ENCODE results near the gene POU6F1.

Gene POU6F1

GRCh38 chr12:51185171-51185717 is 32.6 kb downstream of the POU6F1 start:
- in situ Hi-C loops (cut with HindIII; ENCODE audit: low sequenced_read_pairs), result no loop called here
- TF ChIP-seq, protein P1, sequence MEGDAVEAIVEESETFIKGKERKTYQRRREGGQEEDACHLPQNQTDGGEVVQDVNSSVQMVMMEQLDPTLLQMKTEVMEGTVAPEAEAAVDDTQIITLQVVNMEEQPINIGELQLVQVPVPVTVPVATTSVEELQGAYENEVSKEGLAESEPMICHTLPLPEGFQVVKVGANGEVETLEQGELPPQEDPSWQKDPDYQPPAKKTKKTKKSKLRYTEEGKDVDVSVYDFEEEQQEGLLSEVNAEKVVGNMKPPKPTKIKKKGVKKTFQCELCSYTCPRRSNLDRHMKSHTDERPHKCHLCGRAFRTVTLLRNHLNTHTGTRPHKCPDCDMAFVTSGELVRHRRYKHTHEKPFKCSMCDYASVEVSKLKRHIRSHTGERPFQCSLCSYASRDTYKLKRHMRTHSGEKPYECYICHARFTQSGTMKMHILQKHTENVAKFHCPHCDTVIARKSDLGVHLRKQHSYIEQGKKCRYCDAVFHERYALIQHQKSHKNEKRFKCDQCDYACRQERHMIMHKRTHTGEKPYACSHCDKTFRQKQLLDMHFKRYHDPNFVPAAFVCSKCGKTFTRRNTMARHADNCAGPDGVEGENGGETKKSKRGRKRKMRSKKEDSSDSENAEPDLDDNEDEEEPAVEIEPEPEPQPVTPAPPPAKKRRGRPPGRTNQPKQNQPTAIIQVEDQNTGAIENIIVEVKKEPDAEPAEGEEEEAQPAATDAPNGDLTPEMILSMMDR (IDR thresholded peaks at IDR 0.05; ENCODE audit: low read depth, low read length, missing control alignments), result no peak
- DNase-seq (ENCODE audit: low read depth), result no peak
- H3K4me3 ChIP-seq (ENCODE audit: low read depth, low read length), result no peak overlapping the region

DNA sequence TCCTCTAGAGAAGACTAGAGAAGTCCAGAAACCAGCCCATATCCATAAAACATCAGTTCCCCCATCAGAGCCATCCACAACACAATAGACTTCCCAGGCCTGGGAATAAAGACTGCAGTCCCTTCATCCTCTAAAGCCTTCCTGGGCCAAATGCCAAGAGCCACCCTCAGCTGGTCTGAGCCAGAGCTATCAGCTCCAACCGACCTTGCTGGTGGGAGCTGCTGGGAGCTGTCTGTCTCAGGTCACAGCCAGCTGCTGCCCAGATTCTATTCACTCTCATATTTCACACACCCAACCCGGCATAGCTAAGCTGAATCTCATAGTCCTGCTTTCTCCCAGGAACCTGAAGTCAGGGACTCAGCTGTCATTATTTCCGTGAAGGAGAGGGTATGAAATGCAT is 34.0 kb downstream of the POU6F1 start:
- no peak for DNase-seq (ENCODE audit: low read depth)
- H3K4me3 ChIP-seq (ENCODE audit: low read depth, low read length), result no peak overlapping the region
- TF ChIP-seq, protein P1 (IDR thresholded peaks at IDR 0.05; ENCODE audit: low read depth, low read length, missing control alignments), result no peak
- in situ Hi-C loops (cut with HindIII; ENCODE audit: low sequenced_read_pairs), result no loop called here

DNA sequence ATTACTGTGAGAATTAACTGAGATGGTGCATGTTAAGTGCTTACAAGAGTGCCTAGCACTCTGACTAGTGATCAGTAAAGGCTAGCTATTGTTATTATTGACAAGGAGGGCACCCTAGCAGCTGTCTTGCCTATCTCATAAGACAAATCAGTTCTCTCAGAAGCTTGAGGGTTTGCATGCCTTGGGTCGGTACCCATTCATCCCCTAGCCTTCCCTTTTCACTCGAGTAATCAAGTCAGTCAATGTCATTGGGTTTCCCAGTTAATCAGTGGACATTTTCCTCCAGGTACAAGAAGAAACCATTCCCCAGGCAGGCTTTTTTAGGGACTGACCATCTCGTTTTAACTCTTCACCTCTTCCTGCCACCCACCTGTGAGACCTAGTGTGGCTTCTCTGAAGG is 34.5 kb downstream of the POU6F1 start:
- no peak for DNase-seq (ENCODE audit: low read depth)
- in situ Hi-C loops (cut with HindIII; ENCODE audit: low sequenced_read_pairs), result no loop called here

GRCh38 chr12:51181558-51181957 is 36.3 kb downstream of the POU6F1 start:
- TF ChIP-seq, protein P1 (IDR thresholded peaks at IDR 0.05; ENCODE audit: low read depth, low read length, missing control alignments), result no peak
- in situ Hi-C loops (cut with HindIII; ENCODE audit: low sequenced_read_pairs), result no loop called here
- DNase-seq (ENCODE audit: low read depth), result no peak
- H3K4me3 ChIP-seq (ENCODE audit: low read depth, low read length), result no peak overlapping the region

More for the DNA sequence above, 34.5 kb downstream of the POU6F1 start:
- TF ChIP-seq, protein P1 (IDR thresholded peaks at IDR 0.05; ENCODE audit: low read depth, low read length, missing control alignments), result no peak
- no peak overlapping the region for H3K4me3 ChIP-seq (ENCODE audit: low read depth, low read length)

- in situ Hi-C loops (cut with HindIII; ENCODE audit: low sequenced_read_pairs), result no loop called here
- TF ChIP-seq, protein P1 (IDR thresholded peaks at IDR 0.05; ENCODE audit: low read depth, low read length, missing control alignments), result no peak
- H3K4me3 ChIP-seq (ENCODE audit: low read depth, low read length), result no peak overlapping the region
- DNase-seq (ENCODE audit: low read depth), result no peak
These were observed 40.0 kb downstream of the POU6F1 start for GRCh38 chr12:51177897-51178296.

DNA sequence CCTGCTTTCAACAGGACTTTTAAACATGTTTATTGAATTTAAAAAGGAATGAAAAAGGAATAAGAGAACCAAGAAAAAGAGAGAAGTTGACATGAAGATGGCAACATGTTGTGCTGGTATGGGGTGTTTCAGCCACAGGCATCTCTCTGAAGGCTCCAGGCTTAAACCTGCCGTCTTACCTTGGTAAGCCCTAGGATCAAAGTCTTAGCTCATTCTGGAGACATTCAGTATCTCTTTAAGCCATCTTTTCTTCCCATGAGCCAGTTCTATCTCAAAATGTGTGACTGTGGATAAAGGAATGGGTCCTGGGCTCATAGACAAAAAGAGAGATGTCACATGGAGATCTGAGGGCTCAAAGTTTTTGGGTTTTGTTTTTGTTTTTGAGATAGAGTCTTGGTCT is 43.4 kb downstream of the POU6F1 start:
- no peak overlapping the region for H3K4me3 ChIP-seq (ENCODE audit: low read depth, low read length)
- in situ Hi-C loops (cut with HindIII; ENCODE audit: low sequenced_read_pairs), result no loop called here
- no peak for DNase-seq (ENCODE audit: low read depth)
- TF ChIP-seq, protein P1 (IDR thresholded peaks at IDR 0.05; ENCODE audit: low read depth, low read length, missing control alignments), result no peak
